Neural crest cell (in vitro differentiated cells): ENCODE data around the gene SLC1A2. TPM values are rescaled to one million over a fixed set of nuclear protein-coding genes. Genes with fewer than 3 reads are reported as not detected.

Experiments used
- DNase-seq: peaks from one replicate; pipeline ENCODE4 v3.0.0; 2021; ENCODE audit warnings: low read depth, mixed read lengths, low spot score
- H3K27ac Mint-ChIP-seq: one replicate; pipeline ENCODE4 v1.8.0; 2021; ENCODE audit warnings: mild to moderate bottlenecking, mixed read lengths; ENCODE audit not compliant: unreplicated experiment
- H3K27me3 Mint-ChIP-seq: 2 replicates; pipeline ENCODE4 v1.8.0; 2021; ENCODE audit warnings: low read depth, mild to moderate bottlenecking, mixed read lengths
- H3K36me3 Mint-ChIP-seq: 2 replicates; pipeline ENCODE4 v1.8.0; 2021; ENCODE audit warnings: low read depth, mild to moderate bottlenecking, mixed read lengths
- H3K4me1 Mint-ChIP-seq: 2 replicates; pipeline ENCODE4 v1.8.0; 2021; ENCODE audit warnings: mixed read lengths
- H3K4me3 Mint-ChIP-seq: one replicate; pipeline ENCODE4 v1.8.0; 2021; ENCODE audit warnings: mild to moderate bottlenecking, mixed read lengths
- H3K9me3 Mint-ChIP-seq: 2 replicates; pipeline ENCODE4 v1.8.0; 2021; ENCODE audit warnings: mixed read lengths
- total RNA-seq: library from RNA; stranded (reverse); gene quantifications from 2 replicates; pipeline ENCODE4 v1.2.1, GENCODE V29; 2021
- TF ChIP-seq, protein P1 (sequence below): fragments of 200-600 bp; sonication (generic); conservative IDR thresholded peaks from 2 replicates; pipeline ENCODE4 v1.5.0; 2021; ENCODE audit warnings: antibody characterized with exemption, mild to moderate bottlenecking

Gene SLC1A2
- total RNA-seq, 1 donor from 2014 or later, result 2.7 TPM

DNA sequence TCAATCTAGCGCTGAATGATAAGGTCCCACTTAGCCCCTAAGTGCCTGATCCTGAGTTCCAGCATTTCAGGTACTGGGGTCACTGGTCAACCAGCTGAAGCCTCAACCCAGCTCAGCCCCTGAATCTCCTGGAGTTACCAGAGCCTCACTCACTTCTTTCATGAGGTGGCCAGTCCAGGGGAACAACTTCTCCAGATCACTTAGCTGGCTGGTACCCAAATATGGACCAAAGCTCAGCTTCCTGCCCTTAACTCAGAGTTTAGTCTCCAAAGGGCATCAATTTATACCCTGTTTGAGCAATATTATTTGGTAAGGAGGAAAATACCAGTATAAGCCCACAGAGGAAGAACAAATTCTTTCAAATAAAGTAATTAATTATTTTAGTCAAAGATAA, 105.6 kb downstream of the SLC1A2 start:
- H3K36me3 Mint-ChIP-seq, result no peaks in the 10 kb centered on the region
- H3K4me1 Mint-ChIP-seq, result no peaks in the 10 kb centered on the region
- DNase-seq, result no peak
- H3K9me3 Mint-ChIP-seq, result no peaks in the 10 kb centered on the region
- no peak overlapping the region for H3K27ac Mint-ChIP-seq
- no peaks in the 10 kb centered on the region for H3K27me3 Mint-ChIP-seq
- H3K4me3 Mint-ChIP-seq, result no peak overlapping the region
- TF ChIP-seq, protein P1, sequence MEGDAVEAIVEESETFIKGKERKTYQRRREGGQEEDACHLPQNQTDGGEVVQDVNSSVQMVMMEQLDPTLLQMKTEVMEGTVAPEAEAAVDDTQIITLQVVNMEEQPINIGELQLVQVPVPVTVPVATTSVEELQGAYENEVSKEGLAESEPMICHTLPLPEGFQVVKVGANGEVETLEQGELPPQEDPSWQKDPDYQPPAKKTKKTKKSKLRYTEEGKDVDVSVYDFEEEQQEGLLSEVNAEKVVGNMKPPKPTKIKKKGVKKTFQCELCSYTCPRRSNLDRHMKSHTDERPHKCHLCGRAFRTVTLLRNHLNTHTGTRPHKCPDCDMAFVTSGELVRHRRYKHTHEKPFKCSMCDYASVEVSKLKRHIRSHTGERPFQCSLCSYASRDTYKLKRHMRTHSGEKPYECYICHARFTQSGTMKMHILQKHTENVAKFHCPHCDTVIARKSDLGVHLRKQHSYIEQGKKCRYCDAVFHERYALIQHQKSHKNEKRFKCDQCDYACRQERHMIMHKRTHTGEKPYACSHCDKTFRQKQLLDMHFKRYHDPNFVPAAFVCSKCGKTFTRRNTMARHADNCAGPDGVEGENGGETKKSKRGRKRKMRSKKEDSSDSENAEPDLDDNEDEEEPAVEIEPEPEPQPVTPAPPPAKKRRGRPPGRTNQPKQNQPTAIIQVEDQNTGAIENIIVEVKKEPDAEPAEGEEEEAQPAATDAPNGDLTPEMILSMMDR, result no peak

DNA sequence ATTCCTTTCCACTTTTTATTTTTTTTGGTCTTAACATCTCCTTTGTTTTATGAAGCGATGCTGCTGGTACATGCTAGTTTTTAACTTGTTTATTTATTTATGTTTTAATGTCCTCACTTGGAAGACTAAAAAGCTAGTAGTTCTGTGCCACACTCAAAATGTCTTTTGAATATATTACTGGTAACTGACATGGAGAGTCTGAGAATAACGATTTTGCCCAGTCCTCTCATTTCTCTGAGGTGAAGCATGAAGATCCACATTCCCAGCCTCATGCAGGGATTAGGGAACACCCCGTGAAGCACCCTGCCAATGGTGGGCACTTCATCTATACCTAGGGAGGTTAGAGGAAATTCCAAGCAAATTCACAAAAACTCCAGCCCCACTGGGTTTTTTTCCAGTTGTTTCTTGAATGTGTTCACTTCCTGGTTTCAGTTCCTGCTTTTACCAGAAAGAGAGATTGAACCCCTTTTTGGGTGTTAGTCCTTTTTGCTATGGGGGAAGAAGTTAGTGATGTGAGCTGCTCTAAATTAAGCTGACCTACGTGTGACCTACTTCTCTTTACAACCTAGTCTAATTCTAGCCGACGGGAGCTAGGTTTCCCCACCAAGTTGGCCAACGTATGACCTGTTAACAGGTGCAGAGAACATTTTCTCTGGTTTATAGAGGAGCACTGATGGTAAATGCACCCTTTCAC, 106.1 kb downstream of the SLC1A2 start:
- H3K4me3 Mint-ChIP-seq, result no peak overlapping the region
- no peak overlapping the region for H3K27ac Mint-ChIP-seq
- H3K36me3 Mint-ChIP-seq, result no peaks in the 10 kb centered on the region
- H3K27me3 Mint-ChIP-seq, result no peaks in the 10 kb centered on the region
- TF ChIP-seq, protein P1, result no peak
- no peak for DNase-seq
- H3K4me1 Mint-ChIP-seq, result no peaks in the 10 kb centered on the region
- no peaks in the 10 kb centered on the region for H3K9me3 Mint-ChIP-seq

DNA sequence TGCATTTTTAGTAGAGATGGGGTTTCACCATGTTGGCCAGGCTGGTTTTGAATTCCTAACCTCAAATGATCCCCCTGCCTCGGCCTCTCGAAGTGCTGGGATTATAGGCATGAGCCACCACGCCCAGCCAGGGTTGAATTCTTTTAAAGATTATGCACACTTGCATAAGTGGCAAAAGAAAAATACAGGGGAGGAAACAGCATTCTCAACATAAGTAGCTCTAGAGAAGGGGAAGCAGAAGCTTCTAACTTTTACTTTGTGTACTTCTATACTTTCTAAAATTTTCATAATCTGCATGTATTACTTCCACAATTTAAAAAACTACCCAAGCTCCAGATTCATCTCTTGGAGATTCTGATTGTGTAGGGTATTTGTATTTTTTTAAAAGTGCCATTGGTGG, 108.0 kb downstream of the SLC1A2 start:
- H3K27me3 Mint-ChIP-seq, result no peaks in the 10 kb centered on the region
- H3K4me3 Mint-ChIP-seq, result no peak overlapping the region
- H3K27ac Mint-ChIP-seq, result no peak overlapping the region
- DNase-seq, result no peak
- TF ChIP-seq, protein P1, result no peak
- H3K9me3 Mint-ChIP-seq, result no peaks in the 10 kb centered on the region
- H3K4me1 Mint-ChIP-seq, result no peaks in the 10 kb centered on the region
- H3K36me3 Mint-ChIP-seq, result no peaks in the 10 kb centered on the region

DNA sequence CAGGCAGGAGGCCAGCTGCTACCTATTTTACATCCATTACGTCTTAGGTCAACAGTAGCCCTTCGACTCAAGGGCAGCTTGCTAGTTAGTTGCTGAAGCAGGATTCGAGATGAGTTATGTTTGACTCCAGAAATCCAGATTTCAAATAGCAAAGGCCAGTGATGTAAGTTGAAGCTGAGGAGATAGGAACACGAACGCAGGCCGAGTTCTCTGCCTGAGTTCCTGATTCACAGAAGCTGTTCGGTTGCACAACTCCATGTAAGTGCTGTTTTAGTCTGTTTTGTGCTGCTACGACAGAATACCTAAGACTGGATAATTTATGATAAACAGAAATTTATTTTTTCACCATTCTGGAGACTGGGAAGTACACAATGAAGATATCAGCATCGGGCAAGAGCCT, 111.2 kb downstream of the SLC1A2 start:
- H3K27ac Mint-ChIP-seq, result no peak overlapping the region
- H3K4me3 Mint-ChIP-seq, result no peak overlapping the region
- H3K36me3 Mint-ChIP-seq, result no peaks in the 10 kb centered on the region

DNA sequence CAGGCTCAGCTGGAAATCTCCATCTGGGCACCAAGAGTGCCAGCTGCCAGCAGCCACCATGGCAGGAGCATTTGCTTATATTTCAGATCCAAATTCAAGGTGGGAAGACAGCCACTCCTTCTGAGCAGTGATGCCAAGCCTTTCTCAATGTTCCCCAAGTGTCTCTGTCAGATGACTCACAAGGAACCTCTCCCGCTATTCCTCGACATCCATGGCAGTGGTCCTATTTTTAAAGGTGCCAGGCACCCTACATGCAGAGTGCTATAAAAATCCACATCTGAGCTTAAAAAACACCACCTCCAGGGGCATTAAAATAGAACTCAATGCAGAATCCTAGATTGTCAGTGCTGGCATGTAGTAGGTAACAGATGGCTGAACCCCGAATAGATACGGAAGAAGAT, 112.1 kb downstream of the SLC1A2 start:
- H3K27me3 Mint-ChIP-seq, result no peaks in the 10 kb centered on the region
- H3K4me3 Mint-ChIP-seq, result no peak overlapping the region
- H3K27ac Mint-ChIP-seq, result no peak overlapping the region
- H3K4me1 Mint-ChIP-seq, result peaks cover 4% of the 10 kb centered on the region
- H3K36me3 Mint-ChIP-seq, result no peaks in the 10 kb centered on the region
- no peak for DNase-seq
- TF ChIP-seq, protein P1, result no peak
- H3K9me3 Mint-ChIP-seq, result no peaks in the 10 kb centered on the region

More for the DNA sequence above, 111.2 kb downstream of the SLC1A2 start:
- DNase-seq, result no peak
- Mint-ChIP-seq H3K27me3 (no peaks in the 10 kb centered on the region), H3K4me1 (peaks cover 4% of the 10 kb centered on the region), H3K9me3 (no peaks in the 10 kb centered on the region)
- TF ChIP-seq, protein P1, result no peak
